Mammary epithelial cell (primary cell): Measurements from ENCODE around the gene PPP4R4.

Experiments used
- EZH2 ChIP-seq: IDR thresholded peaks from 2 replicates; pipeline ENCODE4 v1.6.1; 2012; ENCODE audit warnings: low read length, inconsistent platforms, borderline replicate concordance
- TF ChIP-seq, protein P1 (sequence below), 2 donors: IDR thresholded peaks in 1 of 2; conservative IDR thresholded peaks in 1 of 2; 2 replicates each; pipeline ENCODE4 v1.5.1; 2011 to 2012; ENCODE audit warnings: inconsistent platforms in 2 of 2, low read length in 2 of 2, mild to moderate bottlenecking in 2 of 2, control low read depth in 1 of 2, low read depth in 1 of 2; ENCODE audit not compliant: insufficient read depth in 1 of 2; ENCODE audit errors: extremely low read depth in 1 of 2

DNA sequence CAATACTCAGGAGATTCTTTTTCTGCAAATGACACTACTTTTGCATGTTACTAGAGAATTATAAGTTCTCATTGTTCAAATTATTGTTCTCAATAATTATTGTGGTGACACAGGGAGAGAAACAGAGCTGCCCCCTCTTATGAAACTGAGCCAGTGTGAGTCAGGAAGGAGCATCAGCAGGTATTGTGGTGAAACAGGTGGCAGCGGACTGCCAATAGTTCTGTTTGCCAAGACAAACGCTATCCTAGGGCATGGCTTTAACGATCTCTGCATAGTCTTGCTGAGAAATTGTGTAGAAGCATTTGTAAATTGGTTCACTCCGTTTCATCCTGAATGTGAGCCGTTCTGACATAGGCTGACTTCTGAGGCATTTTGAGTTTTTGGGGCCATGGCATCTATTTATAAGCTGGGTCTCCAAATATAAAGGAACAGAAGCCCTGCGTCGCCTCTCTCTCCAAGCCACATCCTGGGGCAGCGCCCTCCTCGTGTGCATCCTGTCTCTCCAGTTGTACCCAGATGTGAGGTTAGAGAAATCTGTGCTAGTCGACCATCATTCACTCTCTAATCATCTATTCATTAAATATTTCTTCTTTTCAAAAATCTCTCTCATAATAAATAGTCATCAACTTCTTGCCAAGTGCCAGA is 15.8 kb upstream of the PPP4R4 start:
- TF ChIP-seq, protein P1, sequence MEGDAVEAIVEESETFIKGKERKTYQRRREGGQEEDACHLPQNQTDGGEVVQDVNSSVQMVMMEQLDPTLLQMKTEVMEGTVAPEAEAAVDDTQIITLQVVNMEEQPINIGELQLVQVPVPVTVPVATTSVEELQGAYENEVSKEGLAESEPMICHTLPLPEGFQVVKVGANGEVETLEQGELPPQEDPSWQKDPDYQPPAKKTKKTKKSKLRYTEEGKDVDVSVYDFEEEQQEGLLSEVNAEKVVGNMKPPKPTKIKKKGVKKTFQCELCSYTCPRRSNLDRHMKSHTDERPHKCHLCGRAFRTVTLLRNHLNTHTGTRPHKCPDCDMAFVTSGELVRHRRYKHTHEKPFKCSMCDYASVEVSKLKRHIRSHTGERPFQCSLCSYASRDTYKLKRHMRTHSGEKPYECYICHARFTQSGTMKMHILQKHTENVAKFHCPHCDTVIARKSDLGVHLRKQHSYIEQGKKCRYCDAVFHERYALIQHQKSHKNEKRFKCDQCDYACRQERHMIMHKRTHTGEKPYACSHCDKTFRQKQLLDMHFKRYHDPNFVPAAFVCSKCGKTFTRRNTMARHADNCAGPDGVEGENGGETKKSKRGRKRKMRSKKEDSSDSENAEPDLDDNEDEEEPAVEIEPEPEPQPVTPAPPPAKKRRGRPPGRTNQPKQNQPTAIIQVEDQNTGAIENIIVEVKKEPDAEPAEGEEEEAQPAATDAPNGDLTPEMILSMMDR (conservative IDR thresholded peaks at IDR 0.05 in 1 of 2, IDR thresholded peaks at IDR 0.05 in 1 of 2; ENCODE audit: extremely low read depth in 1 of 2, insufficient read depth in 1 of 2, low read depth in 1 of 2, low read length in 2 of 2), result no peak
- no peak for TF ChIP-seq EZH2
